Keratinocyte (primary cell): Measurements from ENCODE around the gene HOMEZ. TPM values are rescaled to one million over a fixed set of nuclear protein-coding genes. Genes with fewer than 3 reads are reported as not detected.
"Not testable (repeated sequence)": the region's sequence is repeated elsewhere in the genome, so short reads cannot be mapped to it uniquely, and the experiment has no call there.

Experiments
- DNase-seq: peaks from one replicate; pipeline ENCODE4 v3.0.0-alpha.2; 2011; ENCODE audit warnings: low read depth, missing footprints, low spot score
- FAIRE-seq: peaks from 2 replicates; lab custom pipeline; 2011; peaks lifted over from hg19 to GRCh38; lab: Jason Lieb, UNC
- H2AFZ ChIP-seq: 2 replicates; pipeline ENCODE4 v1.6.0; 2012; ENCODE audit warnings: low read length, control low read depth, inconsistent platforms; ENCODE audit not compliant: control insufficient read depth
- H3K27ac ChIP-seq: 2 replicates; pipeline ENCODE4 v1.5.1; 2011; ENCODE audit warnings: low read length; ENCODE audit not compliant: control insufficient read depth, insufficient read depth
- H3K27me3 ChIP-seq: 3 replicates; pipeline ENCODE4 v1.6.0; 2011; ENCODE audit warnings: low read length; ENCODE audit not compliant: control insufficient read depth, insufficient read depth; ENCODE audit errors: extremely low read depth
- H3K36me3 ChIP-seq, 2 experiments: 2 replicates in 1 of 2; 3 replicates in 1 of 2; pipeline ENCODE4 v1.5.1; 2011; ENCODE audit warnings: low read length in 2 of 2, mild to moderate bottlenecking in 1 of 2; ENCODE audit not compliant: control insufficient read depth in 2 of 2, insufficient read depth in 2 of 2; ENCODE audit errors: extremely low read depth in 1 of 2
- H3K4me1 ChIP-seq: 3 replicates; pipeline ENCODE4 v1.5.1; 2011; ENCODE audit warnings: low read length; ENCODE audit not compliant: control insufficient read depth, insufficient read depth; ENCODE audit errors: extremely low read depth
- H3K4me2 ChIP-seq: 3 replicates; pipeline ENCODE4 v1.6.0; 2011; ENCODE audit warnings: low read depth, low read length; ENCODE audit not compliant: control insufficient read depth, insufficient read depth; ENCODE audit errors: extremely low read depth
- H3K4me3 ChIP-seq, 3 experiments: fragments of 200-600 bp in 1 of 3; sonication (generic) in 1 of 3; 2 replicates in 2 of 3; 3 replicates in 1 of 3; pipeline ENCODE4 v1.5.1; 2011 to 2016; ENCODE audit warnings: low read length in 3 of 3, mild to moderate bottlenecking in 3 of 3, control low read depth in 2 of 3, inconsistent platforms in 1 of 3, low read depth in 1 of 3, mixed read lengths in 1 of 3, mixed run types in 1 of 3, moderate library complexity in 1 of 3; ENCODE audit not compliant: control insufficient read depth in 2 of 3, insufficient read depth in 2 of 3; ENCODE audit errors: extremely low read depth in 1 of 3
- H3K79me2 ChIP-seq: 2 replicates; pipeline ENCODE4 v1.6.0; 2012; ENCODE audit warnings: low read length; ENCODE audit not compliant: control insufficient read depth, insufficient read depth
- H3K9ac ChIP-seq: 3 replicates; pipeline ENCODE4 v1.6.0; 2011; ENCODE audit warnings: low read length; ENCODE audit not compliant: control insufficient read depth, insufficient read depth; ENCODE audit errors: extremely low read depth
- H3K9me1 ChIP-seq: 3 replicates; pipeline ENCODE4 v1.6.0; 2011; ENCODE audit warnings: low read length; ENCODE audit not compliant: control insufficient read depth, insufficient read depth; ENCODE audit errors: extremely low read depth
- H3K9me3 ChIP-seq: 2 replicates; pipeline ENCODE4 v1.5.1; 2012; ENCODE audit warnings: low read depth, low read length; ENCODE audit not compliant: control insufficient read depth
- H4K20me1 ChIP-seq: 3 replicates; pipeline ENCODE4 v1.6.0; 2011; ENCODE audit warnings: low read length; ENCODE audit not compliant: control insufficient read depth, insufficient read depth; ENCODE audit errors: extremely low read depth
- EZH2 ChIP-seq: IDR thresholded peaks from one replicate; pipeline ENCODE4 v1.6.1; 2012; ENCODE audit warnings: inconsistent platforms, mild to moderate bottlenecking, low read length, moderate library complexity
- dilution Hi-C: fragments of 300-500 bp; cut with MboI; formaldehyde crosslinking; loops from one replicate; pipeline ENCODE4 v1.7.0; 2020; ENCODE audit warnings: low sequenced_read_pairs; ENCODE audit not compliant: extremely low pct_ligation_motif_present
- polyA plus RNA-seq, 5 experiments: library from polyadenylated mRNA; depleted of rRNA in 3 of 5; stranded (reverse) in 3 of 5; stranded (forward) in 1 of 5; unstranded in 1 of 5; fragments of >200 nt; gene quantifications; 1 replicate in 1 of 5; 2 replicates in 3 of 5; 3 replicates in 1 of 5; pipeline versions ENCODE4 v1.2.1 to v1.2.3, GENCODE V29; 2011 to 2012; ENCODE audit warnings: missing spikeins in 2 of 5, low read depth in 1 of 5, low replicate concordance in 1 of 5
- TF ChIP-seq, protein P1 (sequence below), 3 experiments: IDR thresholded peaks in 1 of 3; conservative IDR thresholded peaks in 1 of 3; optimal IDR thresholded peaks in 1 of 3; 2 replicates in 2 of 3; 3 replicates in 1 of 3; pipeline versions ENCODE3 to v1.5.1; 2011; ENCODE audit warnings: low read length in 3 of 3, mild to moderate bottlenecking in 3 of 3, moderate library complexity in 2 of 3, control low read depth in 1 of 3, inconsistent platforms in 1 of 3; ENCODE audit not compliant: insufficient read depth in 2 of 3; ENCODE audit errors: extremely low read depth in 1 of 3

Gene HOMEZ
- polyA plus RNA-seq, 1 donor (not counting 4 experiments of a cell fraction or from before 2014, with no cell fraction given): 31.9 TPM

DNA sequence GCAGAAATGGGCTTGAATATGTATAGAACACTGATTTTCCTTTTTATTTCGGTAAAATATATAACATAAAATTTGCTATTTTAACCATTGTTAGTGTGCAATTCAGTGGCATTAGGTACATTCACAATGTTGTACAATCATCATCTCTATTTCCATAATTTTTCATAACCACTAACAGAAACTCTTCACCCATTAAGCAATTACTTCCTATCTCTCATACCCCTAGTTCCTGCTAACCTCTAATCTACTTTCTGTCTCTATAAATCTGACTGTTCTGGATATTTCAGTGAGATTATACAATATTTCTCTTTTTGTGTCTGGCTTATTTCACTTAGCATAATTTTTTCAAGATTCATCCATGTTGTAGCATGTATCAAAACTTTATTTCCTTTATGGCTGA lies 57.1 kb downstream of the HOMEZ start:
- Histone ChIP-seq H3K27ac (no peak overlapping the region), H3K36me3 (no peaks in the 10 kb centered on the region), H3K4me2 (no peak overlapping the region), H3K4me1 (peaks cover 5% of the 10 kb centered on the region), H3K9me1 (no peaks in the 10 kb centered on the region), H3K9me3 (no peaks in the 10 kb centered on the region), H3K4me3 (no peak overlapping the region), H4K20me1 (no peaks in the 10 kb centered on the region), H3K79me2 (no peaks in the 10 kb centered on the region), H2AFZ (no peak overlapping the region), H3K9ac (no peak overlapping the region), H3K27me3 (no peaks in the 10 kb centered on the region)
- dilution Hi-C loops: no loop called here
- TF ChIP-seq, protein P1, sequence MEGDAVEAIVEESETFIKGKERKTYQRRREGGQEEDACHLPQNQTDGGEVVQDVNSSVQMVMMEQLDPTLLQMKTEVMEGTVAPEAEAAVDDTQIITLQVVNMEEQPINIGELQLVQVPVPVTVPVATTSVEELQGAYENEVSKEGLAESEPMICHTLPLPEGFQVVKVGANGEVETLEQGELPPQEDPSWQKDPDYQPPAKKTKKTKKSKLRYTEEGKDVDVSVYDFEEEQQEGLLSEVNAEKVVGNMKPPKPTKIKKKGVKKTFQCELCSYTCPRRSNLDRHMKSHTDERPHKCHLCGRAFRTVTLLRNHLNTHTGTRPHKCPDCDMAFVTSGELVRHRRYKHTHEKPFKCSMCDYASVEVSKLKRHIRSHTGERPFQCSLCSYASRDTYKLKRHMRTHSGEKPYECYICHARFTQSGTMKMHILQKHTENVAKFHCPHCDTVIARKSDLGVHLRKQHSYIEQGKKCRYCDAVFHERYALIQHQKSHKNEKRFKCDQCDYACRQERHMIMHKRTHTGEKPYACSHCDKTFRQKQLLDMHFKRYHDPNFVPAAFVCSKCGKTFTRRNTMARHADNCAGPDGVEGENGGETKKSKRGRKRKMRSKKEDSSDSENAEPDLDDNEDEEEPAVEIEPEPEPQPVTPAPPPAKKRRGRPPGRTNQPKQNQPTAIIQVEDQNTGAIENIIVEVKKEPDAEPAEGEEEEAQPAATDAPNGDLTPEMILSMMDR (optimal IDR thresholded peaks at IDR 0.05 in 1 of 3, IDR thresholded peaks at IDR 0.05 in 1 of 3, conservative IDR thresholded peaks at IDR 0.05 in 1 of 3; ENCODE audit: extremely low read depth in 1 of 3, insufficient read depth in 2 of 3, low read length in 3 of 3): no peak
- no peak for TF ChIP-seq EZH2
- no peak for FAIRE-seq
- no peak for DNase-seq

DNA sequence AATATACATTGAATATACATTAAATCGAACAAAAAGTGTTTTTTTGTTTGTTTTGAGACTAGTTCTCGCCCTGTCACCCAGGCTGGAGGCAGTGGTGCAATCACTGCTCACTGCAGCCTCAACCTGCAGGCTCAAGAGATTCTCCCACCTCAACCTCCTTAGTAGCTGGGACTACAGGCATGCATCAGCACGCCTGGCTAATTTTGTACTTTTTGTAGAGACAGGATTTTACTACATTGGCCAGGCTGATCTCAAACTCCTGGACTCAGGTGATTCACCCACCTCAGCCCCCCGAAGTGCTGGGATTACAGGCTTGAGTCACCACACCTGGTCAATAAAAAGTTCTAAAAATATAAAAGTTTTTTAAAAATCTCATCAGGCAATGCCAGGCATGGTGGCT lies 58.4 kb downstream of the HOMEZ start:
- H3K9me1 ChIP-seq: no peaks in the 10 kb centered on the region
- DNase-seq (no peak), FAIRE-seq (no peak)
- no peak overlapping the region for H3K4me3 ChIP-seq
- H3K36me3 ChIP-seq: no peaks in the 10 kb centered on the region
- no peaks in the 10 kb centered on the region for H3K9me3 ChIP-seq
- no peak overlapping the region for H3K4me2 ChIP-seq
- no peaks in the 10 kb centered on the region for H3K79me2 ChIP-seq
- H2AFZ ChIP-seq: no peak overlapping the region
- H3K27ac ChIP-seq: no peak overlapping the region
- no peaks in the 10 kb centered on the region for H4K20me1 ChIP-seq
- TF ChIP-seq EZH2: no peak
- TF ChIP-seq, protein P1 (optimal IDR thresholded peaks at IDR 0.05 in 1 of 3, IDR thresholded peaks at IDR 0.05 in 1 of 3, conservative IDR thresholded peaks at IDR 0.05 in 1 of 3; ENCODE audit: extremely low read depth in 1 of 3, insufficient read depth in 2 of 3, low read length in 3 of 3): no peak
- H3K9ac ChIP-seq: no peak overlapping the region
- peaks cover 5% of the 10 kb centered on the region for H3K4me1 ChIP-seq
- H3K27me3 ChIP-seq: no peaks in the 10 kb centered on the region
- dilution Hi-C loops: no loop called here

DNA sequence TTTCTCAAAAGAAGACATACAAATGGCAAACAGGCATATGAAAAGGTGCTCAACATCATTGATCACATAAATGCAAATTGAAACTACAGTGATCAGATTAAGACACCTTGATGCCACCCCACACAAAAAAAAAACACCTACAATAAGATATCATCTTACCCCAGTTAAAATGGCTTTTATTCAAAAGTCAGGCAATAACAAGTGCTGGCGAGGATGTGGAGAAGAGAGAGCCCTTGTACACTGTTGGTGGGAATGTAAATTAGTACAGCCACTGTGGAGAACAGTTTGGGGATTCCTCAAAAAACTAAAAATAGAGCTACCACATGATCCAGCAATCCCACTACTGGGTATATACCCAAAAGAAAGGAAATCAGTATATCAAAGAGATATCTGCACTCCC lies 61.0 kb downstream of the HOMEZ start:
- H3K27me3 ChIP-seq, H2AFZ ChIP-seq, H3K79me2 ChIP-seq, H3K9me3 ChIP-seq, H4K20me1 ChIP-seq, H3K4me3 ChIP-seq, H3K9me1 ChIP-seq, FAIRE-seq, H3K27ac ChIP-seq, H3K9ac ChIP-seq, H3K36me3 ChIP-seq, H3K4me1 ChIP-seq, DNase-seq, H3K4me2 ChIP-seq, dilution Hi-C loops: not testable (repeated sequence)
